Keratinocyte (primary cell): ENCODE data around the gene ACAA1. TPM values are rescaled to one million over a fixed set of nuclear protein-coding genes. Genes with fewer than 3 reads are reported as not detected.

Experiments
- DNase-seq: peaks from one replicate; pipeline ENCODE4 v3.0.0-alpha.2; 2011; ENCODE audit warnings: low read depth, missing footprints, low spot score
- FAIRE-seq: peaks from 2 replicates; lab custom pipeline; 2011; peaks lifted over from hg19 to GRCh38; lab: Jason Lieb, UNC
- H2AFZ ChIP-seq: 2 replicates; pipeline ENCODE4 v1.6.0; 2012; ENCODE audit warnings: low read length, control low read depth, inconsistent platforms; ENCODE audit not compliant: control insufficient read depth
- H3K27ac ChIP-seq: 2 replicates; pipeline ENCODE4 v1.5.1; 2011; ENCODE audit warnings: low read length; ENCODE audit not compliant: control insufficient read depth, insufficient read depth
- H3K27me3 ChIP-seq: 3 replicates; pipeline ENCODE4 v1.6.0; 2011; ENCODE audit warnings: low read length; ENCODE audit not compliant: control insufficient read depth, insufficient read depth; ENCODE audit errors: extremely low read depth
- H3K36me3 ChIP-seq, 2 experiments: 2 replicates in 1 of 2; 3 replicates in 1 of 2; pipeline ENCODE4 v1.5.1; 2011; ENCODE audit warnings: low read length in 2 of 2, mild to moderate bottlenecking in 1 of 2; ENCODE audit not compliant: control insufficient read depth in 2 of 2, insufficient read depth in 2 of 2; ENCODE audit errors: extremely low read depth in 1 of 2
- H3K4me1 ChIP-seq: 3 replicates; pipeline ENCODE4 v1.5.1; 2011; ENCODE audit warnings: low read length; ENCODE audit not compliant: control insufficient read depth, insufficient read depth; ENCODE audit errors: extremely low read depth
- H3K4me2 ChIP-seq: 3 replicates; pipeline ENCODE4 v1.6.0; 2011; ENCODE audit warnings: low read depth, low read length; ENCODE audit not compliant: control insufficient read depth, insufficient read depth; ENCODE audit errors: extremely low read depth
- H3K4me3 ChIP-seq, 3 experiments: fragments of 200-600 bp in 1 of 3; sonication (generic) in 1 of 3; 2 replicates in 2 of 3; 3 replicates in 1 of 3; pipeline ENCODE4 v1.5.1; 2011 to 2016; ENCODE audit warnings: low read length in 3 of 3, mild to moderate bottlenecking in 3 of 3, control low read depth in 2 of 3, inconsistent platforms in 1 of 3, low read depth in 1 of 3, mixed read lengths in 1 of 3, mixed run types in 1 of 3, moderate library complexity in 1 of 3; ENCODE audit not compliant: control insufficient read depth in 2 of 3, insufficient read depth in 2 of 3; ENCODE audit errors: extremely low read depth in 1 of 3
- H3K79me2 ChIP-seq: 2 replicates; pipeline ENCODE4 v1.6.0; 2012; ENCODE audit warnings: low read length; ENCODE audit not compliant: control insufficient read depth, insufficient read depth
- H3K9ac ChIP-seq: 3 replicates; pipeline ENCODE4 v1.6.0; 2011; ENCODE audit warnings: low read length; ENCODE audit not compliant: control insufficient read depth, insufficient read depth; ENCODE audit errors: extremely low read depth
- H3K9me1 ChIP-seq: 3 replicates; pipeline ENCODE4 v1.6.0; 2011; ENCODE audit warnings: low read length; ENCODE audit not compliant: control insufficient read depth, insufficient read depth; ENCODE audit errors: extremely low read depth
- H3K9me3 ChIP-seq: 2 replicates; pipeline ENCODE4 v1.5.1; 2012; ENCODE audit warnings: low read depth, low read length; ENCODE audit not compliant: control insufficient read depth
- H4K20me1 ChIP-seq: 3 replicates; pipeline ENCODE4 v1.6.0; 2011; ENCODE audit warnings: low read length; ENCODE audit not compliant: control insufficient read depth, insufficient read depth; ENCODE audit errors: extremely low read depth
- EZH2 ChIP-seq: IDR thresholded peaks from one replicate; pipeline ENCODE4 v1.6.1; 2012; ENCODE audit warnings: inconsistent platforms, mild to moderate bottlenecking, low read length, moderate library complexity
- dilution Hi-C: fragments of 300-500 bp; cut with MboI; formaldehyde crosslinking; loops from one replicate; pipeline ENCODE4 v1.7.0; 2020; ENCODE audit warnings: low sequenced_read_pairs; ENCODE audit not compliant: extremely low pct_ligation_motif_present
- polyA plus RNA-seq, 5 experiments: library from polyadenylated mRNA; depleted of rRNA in 3 of 5; stranded (reverse) in 3 of 5; stranded (forward) in 1 of 5; unstranded in 1 of 5; fragments of >200 nt; gene quantifications; 1 replicate in 1 of 5; 2 replicates in 3 of 5; 3 replicates in 1 of 5; pipeline versions ENCODE4 v1.2.1 to v1.2.3, GENCODE V29; 2011 to 2012; ENCODE audit warnings: missing spikeins in 2 of 5, low read depth in 1 of 5, low replicate concordance in 1 of 5
- TF ChIP-seq, protein P1 (sequence below), 3 experiments: IDR thresholded peaks in 1 of 3; conservative IDR thresholded peaks in 1 of 3; optimal IDR thresholded peaks in 1 of 3; 2 replicates in 2 of 3; 3 replicates in 1 of 3; pipeline versions ENCODE3 to v1.5.1; 2011; ENCODE audit warnings: low read length in 3 of 3, mild to moderate bottlenecking in 3 of 3, moderate library complexity in 2 of 3, control low read depth in 1 of 3, inconsistent platforms in 1 of 3; ENCODE audit not compliant: insufficient read depth in 2 of 3; ENCODE audit errors: extremely low read depth in 1 of 3

The ACAA1 gene
- polyA plus RNA-seq, 1 donor (not counting 4 experiments of a cell fraction or from before 2014, with no cell fraction given), result 85.3 TPM

DNA sequence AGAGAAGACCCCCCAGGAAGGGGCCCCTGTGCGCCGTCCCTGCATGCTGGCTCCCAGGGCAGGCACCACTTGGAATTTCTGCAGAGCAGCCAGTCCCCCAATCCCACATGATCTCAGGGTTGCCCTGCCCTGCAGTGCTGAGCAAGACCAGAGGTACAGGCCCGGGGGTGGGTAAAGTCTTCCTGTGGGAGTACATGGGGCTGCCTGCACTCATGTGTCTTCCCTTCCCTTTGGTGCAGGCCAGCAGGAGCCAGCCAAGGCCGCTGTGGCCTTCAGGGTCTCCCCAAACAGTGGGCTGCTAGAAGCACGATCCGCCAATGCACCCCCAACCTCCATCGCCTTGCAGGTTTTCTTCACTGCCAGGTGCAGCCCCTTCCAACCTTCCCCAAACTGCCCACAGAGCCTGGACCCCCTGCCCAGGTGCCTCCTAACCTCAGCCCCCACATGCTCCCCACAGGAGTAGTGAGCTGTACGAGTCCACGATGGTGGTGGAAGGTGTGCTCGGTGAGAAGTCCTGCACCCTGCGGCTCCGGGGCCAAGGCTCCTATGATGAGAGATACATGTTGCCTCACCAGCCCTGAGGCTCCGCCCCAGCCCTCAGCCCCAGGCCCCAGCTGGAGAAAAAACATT lies 15.0 kb downstream of the ACAA1 start:
- no peak overlapping the region for H3K9ac ChIP-seq
- no peaks in the 10 kb centered on the region for H3K27me3 ChIP-seq
- DNase-seq (no peak), FAIRE-seq (no peak)
- peaks cover 35 to 39% of the 10 kb centered on the region in 2 experiments for H3K36me3 ChIP-seq
- no peaks in the 10 kb centered on the region for H3K79me2 ChIP-seq
- no peaks in the 10 kb centered on the region for H3K4me1 ChIP-seq
- no peaks in the 10 kb centered on the region for H3K9me3 ChIP-seq
- H3K4me2 ChIP-seq, result no peak overlapping the region
- H3K27ac ChIP-seq, result no peak overlapping the region
- no peaks in the 10 kb centered on the region for H3K9me1 ChIP-seq
- TF ChIP-seq, protein P1, sequence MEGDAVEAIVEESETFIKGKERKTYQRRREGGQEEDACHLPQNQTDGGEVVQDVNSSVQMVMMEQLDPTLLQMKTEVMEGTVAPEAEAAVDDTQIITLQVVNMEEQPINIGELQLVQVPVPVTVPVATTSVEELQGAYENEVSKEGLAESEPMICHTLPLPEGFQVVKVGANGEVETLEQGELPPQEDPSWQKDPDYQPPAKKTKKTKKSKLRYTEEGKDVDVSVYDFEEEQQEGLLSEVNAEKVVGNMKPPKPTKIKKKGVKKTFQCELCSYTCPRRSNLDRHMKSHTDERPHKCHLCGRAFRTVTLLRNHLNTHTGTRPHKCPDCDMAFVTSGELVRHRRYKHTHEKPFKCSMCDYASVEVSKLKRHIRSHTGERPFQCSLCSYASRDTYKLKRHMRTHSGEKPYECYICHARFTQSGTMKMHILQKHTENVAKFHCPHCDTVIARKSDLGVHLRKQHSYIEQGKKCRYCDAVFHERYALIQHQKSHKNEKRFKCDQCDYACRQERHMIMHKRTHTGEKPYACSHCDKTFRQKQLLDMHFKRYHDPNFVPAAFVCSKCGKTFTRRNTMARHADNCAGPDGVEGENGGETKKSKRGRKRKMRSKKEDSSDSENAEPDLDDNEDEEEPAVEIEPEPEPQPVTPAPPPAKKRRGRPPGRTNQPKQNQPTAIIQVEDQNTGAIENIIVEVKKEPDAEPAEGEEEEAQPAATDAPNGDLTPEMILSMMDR (optimal IDR thresholded peaks at IDR 0.05 in 1 of 3, IDR thresholded peaks at IDR 0.05 in 1 of 3, conservative IDR thresholded peaks at IDR 0.05 in 1 of 3; ENCODE audit: extremely low read depth in 1 of 3, insufficient read depth in 2 of 3, low read length in 3 of 3), result no peak
- TF ChIP-seq EZH2, result no peak
- dilution Hi-C loops, result no loop called here
- no peak overlapping the region for H3K4me3 ChIP-seq
- no peaks in the 10 kb centered on the region for H4K20me1 ChIP-seq
- H2AFZ ChIP-seq, result no peak overlapping the region

DNA sequence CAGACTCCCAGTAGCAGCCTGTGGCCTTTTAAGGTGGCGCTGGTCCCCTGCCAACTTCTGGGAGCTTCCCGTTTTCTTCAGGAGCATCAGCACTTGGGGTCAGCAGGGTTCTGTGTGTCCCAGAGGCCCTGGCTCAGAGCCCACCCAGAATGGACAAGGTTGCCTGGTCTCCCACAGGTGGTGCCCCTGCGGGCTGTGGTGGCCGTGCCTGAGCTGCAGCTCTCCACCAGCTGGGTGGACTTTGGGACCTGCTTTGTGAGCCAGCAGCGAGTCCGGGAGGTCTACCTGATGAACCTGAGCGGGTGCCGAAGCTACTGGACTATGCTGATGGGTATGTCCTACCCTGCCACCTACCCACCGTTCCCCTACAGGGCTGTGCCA lies 15.5 kb downstream of the ACAA1 start:
- Histone ChIP-seq H3K27ac (no peak overlapping the region), H2AFZ (no peak overlapping the region), H3K9me1 (no peaks in the 10 kb centered on the region), H3K9me3 (no peaks in the 10 kb centered on the region), H4K20me1 (no peaks in the 10 kb centered on the region), H3K79me2 (no peaks in the 10 kb centered on the region), H3K4me3 (no peak overlapping the region), H3K4me1 (no peaks in the 10 kb centered on the region), H3K9ac (no peak overlapping the region), H3K27me3 (no peaks in the 10 kb centered on the region), H3K4me2 (no peak overlapping the region), H3K36me3 (peaks cover 31 to 35% of the 10 kb centered on the region in 2 experiments)
- DNase-seq (no peak), FAIRE-seq (no peak)
- dilution Hi-C loops, result no loop called here
- TF ChIP-seq EZH2, result no peak
- TF ChIP-seq, protein P1 (optimal IDR thresholded peaks at IDR 0.05 in 1 of 3, IDR thresholded peaks at IDR 0.05 in 1 of 3, conservative IDR thresholded peaks at IDR 0.05 in 1 of 3; ENCODE audit: extremely low read depth in 1 of 3, insufficient read depth in 2 of 3, low read length in 3 of 3), result no peak
